ENCODE measurements around the gene BLNK.

Gene BLNK

GRCh38 chr10:96298362-96298761 is 27.0 kb upstream of the BLNK start:
- TF ChIP-seq POLR2A (IDR thresholded peaks at IDR 0.05; ENCODE audit: low read depth, low read length) = no peak
- DNase-seq (ENCODE audit: insufficient read length, low spot score) (no peak), FAIRE-seq (no peak)

GRCh38 chr10:96297486-96297885 is 26.1 kb upstream of the BLNK start:
- TF ChIP-seq POLR2A (IDR thresholded peaks at IDR 0.05; ENCODE audit: low read depth, low read length) = no peak
- DNase-seq (ENCODE audit: insufficient read length, low spot score) (no peak), FAIRE-seq (no peak)

- no peak for TF ChIP-seq POLR2A (IDR thresholded peaks at IDR 0.05; ENCODE audit: low read depth, low read length)
- DNase-seq (ENCODE audit: insufficient read length, low spot score) (no peak), FAIRE-seq (no peak)
Observed at GRCh38 chr10:96295475-96295874, 24.1 kb upstream of the BLNK start.

- no peak for TF ChIP-seq POLR2A (IDR thresholded peaks at IDR 0.05; ENCODE audit: low read depth, low read length)
- DNase-seq (ENCODE audit: insufficient read length, low spot score) (peak; percentile 9), FAIRE-seq (peak; percentile 27)
Observed at GRCh38 chr10:96292971-96293920, 21.9 kb upstream of the BLNK start.

GRCh38 chr10:96290368-96291133 is 19.2 kb upstream of the BLNK start:
- TF ChIP-seq POLR2A (IDR thresholded peaks at IDR 0.05; ENCODE audit: low read depth, low read length) = no peak
- no peak for DNase-seq (ENCODE audit: insufficient read length, low spot score)

GRCh38 chr10:96289218-96289910 is 18.0 kb upstream of the BLNK start:
- FAIRE-seq = no peak
- TF ChIP-seq POLR2A (IDR thresholded peaks at IDR 0.05; ENCODE audit: low read depth, low read length) = no peak
- DNase-seq (ENCODE audit: insufficient read length, low spot score) = no peak

More at GRCh38 chr10:96290368-96291133, 19.2 kb upstream of the BLNK start:
- no peak for FAIRE-seq

GRCh38 chr10:96288151-96288621 is 16.8 kb upstream of the BLNK start:
- DNase-seq (ENCODE audit: insufficient read length, low spot score) (no peak), FAIRE-seq (no peak)
- no peak for TF ChIP-seq POLR2A (IDR thresholded peaks at IDR 0.05; ENCODE audit: low read depth, low read length)

- no peak for TF ChIP-seq POLR2A (IDR thresholded peaks at IDR 0.05; ENCODE audit: low read depth, low read length)
- DNase-seq (ENCODE audit: insufficient read length, low spot score) (no peak), FAIRE-seq (no peak)
Observed at GRCh38 chr10:96287392-96288105, 16.2 kb upstream of the BLNK start.

- FAIRE-seq (no peak), DNase-seq (ENCODE audit: insufficient read length, low spot score) (no peak)
- TF ChIP-seq POLR2A (IDR thresholded peaks at IDR 0.05; ENCODE audit: low read depth, low read length) = no peak
Observed at GRCh38 chr10:96285331-96285752, 14.0 kb upstream of the BLNK start.

- no peak for DNase-seq (ENCODE audit: insufficient read length, low spot score)
- TF ChIP-seq POLR2A (IDR thresholded peaks at IDR 0.05; ENCODE audit: low read depth, low read length) = no peak
- FAIRE-seq = no peak
Observed at GRCh38 chr10:96283756-96284155, 12.4 kb upstream of the BLNK start.

- no peak for TF ChIP-seq POLR2A (IDR thresholded peaks at IDR 0.05; ENCODE audit: low read depth, low read length)
- no peak for DNase-seq (ENCODE audit: insufficient read length, low spot score)
- FAIRE-seq = no peak
Observed at GRCh38 chr10:96283351-96283750, 12.0 kb upstream of the BLNK start.

- no peak for DNase-seq (ENCODE audit: insufficient read length, low spot score)
- FAIRE-seq = no peak
- no peak for TF ChIP-seq POLR2A (IDR thresholded peaks at IDR 0.05; ENCODE audit: low read depth, low read length)
Observed at GRCh38 chr10:96281444-96282029, 10.2 kb upstream of the BLNK start.

- FAIRE-seq = no peak
- DNase-seq (ENCODE audit: insufficient read length, low spot score) = no peak
- no peak for TF ChIP-seq POLR2A (IDR thresholded peaks at IDR 0.05; ENCODE audit: low read depth, low read length)
Observed at GRCh38 chr10:96280859-96281258, 9.5 kb upstream of the BLNK start.
